HG03432 (cell line): ENCODE data around the gene SELENOT.
A peak's percentile ranks its signal among the peaks of the same experiment; 100 is the strongest.
"Not testable (repeated sequence)": the region's sequence is repeated elsewhere in the genome, so short reads cannot be mapped to it uniquely, and the experiment has no call there.

Experiments
- ATAC-seq: cut with Tn5 transposase; IDR thresholded peaks from one replicate; pipeline ENCODE4 v1.9.1; 2021; ENCODE audit warnings: mild to moderate bottlenecking, moderate library complexity; ENCODE audit not compliant: unreplicated experiment

SELENOT gene

DNA sequence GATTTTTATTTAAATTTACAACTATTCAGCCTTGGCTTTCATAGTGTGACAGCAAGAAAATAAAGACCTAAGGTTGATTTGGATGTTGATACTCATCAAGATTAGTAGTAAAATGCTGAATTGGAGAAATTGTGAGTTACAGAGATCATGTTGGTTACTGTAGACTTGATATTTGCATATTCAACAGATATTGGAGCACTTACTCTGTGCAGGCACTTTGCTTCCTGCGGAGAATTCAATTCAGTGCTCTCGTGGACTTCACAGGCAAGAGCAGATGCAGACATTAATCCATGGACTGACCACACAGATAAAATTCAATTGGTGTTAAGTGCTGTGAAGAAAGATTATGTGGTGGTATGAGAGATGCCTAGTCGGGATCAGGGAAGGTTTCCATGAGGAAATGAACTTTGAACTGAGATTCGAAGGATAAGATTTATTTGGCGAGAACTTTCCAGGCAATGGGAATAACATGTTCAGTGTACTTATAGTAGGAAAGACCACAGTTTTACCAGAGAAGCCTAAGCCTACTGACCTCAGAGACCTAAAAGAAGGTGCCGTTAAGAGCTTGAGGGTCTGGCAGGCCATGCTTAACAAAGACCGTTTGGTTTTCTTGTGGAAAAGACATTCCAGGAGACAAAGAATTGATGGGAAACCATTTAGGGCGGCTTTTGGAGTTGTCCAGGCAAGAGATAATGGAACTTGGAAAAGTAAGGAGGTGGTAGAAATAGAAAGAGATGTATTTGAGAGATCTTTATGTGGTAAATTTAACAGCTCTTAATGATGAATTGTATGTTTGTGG is 4.3 kb downstream of the SELENOT start:
- no peak for ATAC-seq

- no peak for ATAC-seq
Observed at GRCh38 chr3:150609988-150610387, 6.9 kb downstream of the SELENOT start.

- no peak for ATAC-seq
Observed at GRCh38 chr3:150610785-150611184, 7.7 kb downstream of the SELENOT start.

- ATAC-seq = no peak
Observed at GRCh38 chr3:150611666-150612065, 8.5 kb downstream of the SELENOT start.

DNA sequence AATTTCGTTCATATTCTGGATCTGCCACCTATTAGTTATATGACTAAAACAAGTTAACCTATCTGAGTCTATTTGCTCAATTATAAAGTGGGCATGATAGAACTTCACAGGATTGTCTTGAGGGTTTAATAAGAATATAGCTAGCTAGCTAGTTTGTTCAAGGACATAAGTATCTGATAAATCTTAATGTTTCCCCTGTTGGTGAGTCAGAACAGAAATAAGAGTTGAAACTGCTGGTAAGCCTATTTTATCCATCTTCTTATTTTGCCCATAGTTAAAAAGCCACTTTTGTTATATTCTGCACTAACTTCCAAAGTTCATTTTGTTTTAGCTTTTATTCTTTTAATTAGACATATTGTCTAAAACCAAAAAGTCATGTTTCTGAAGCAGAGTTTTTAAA is 9.4 kb downstream of the SELENOT start:
- ATAC-seq = no peak

DNA sequence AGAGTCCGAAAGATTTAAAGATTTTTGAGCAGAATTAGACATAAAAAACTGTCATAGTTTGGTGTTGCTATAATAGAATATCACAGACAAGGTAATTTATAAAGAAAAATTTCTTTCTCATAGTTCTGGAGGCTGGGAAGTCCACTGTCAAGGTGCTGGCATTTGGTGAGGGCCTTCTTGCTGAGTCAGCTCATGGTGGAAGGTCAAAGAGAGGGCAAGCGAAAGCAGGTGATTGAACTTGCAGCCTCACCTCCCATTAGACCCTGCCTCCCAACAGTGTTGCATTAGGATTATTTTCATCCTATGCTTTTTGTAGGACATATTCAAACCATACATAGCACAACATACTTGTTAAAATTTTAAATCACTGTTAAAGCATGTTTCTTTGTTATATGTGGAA is 9.9 kb downstream of the SELENOT start:
- ATAC-seq = no peak

- no peak for ATAC-seq
Observed at GRCh38 chr3:150613709-150614480, 10.8 kb downstream of the SELENOT start.

DNA sequence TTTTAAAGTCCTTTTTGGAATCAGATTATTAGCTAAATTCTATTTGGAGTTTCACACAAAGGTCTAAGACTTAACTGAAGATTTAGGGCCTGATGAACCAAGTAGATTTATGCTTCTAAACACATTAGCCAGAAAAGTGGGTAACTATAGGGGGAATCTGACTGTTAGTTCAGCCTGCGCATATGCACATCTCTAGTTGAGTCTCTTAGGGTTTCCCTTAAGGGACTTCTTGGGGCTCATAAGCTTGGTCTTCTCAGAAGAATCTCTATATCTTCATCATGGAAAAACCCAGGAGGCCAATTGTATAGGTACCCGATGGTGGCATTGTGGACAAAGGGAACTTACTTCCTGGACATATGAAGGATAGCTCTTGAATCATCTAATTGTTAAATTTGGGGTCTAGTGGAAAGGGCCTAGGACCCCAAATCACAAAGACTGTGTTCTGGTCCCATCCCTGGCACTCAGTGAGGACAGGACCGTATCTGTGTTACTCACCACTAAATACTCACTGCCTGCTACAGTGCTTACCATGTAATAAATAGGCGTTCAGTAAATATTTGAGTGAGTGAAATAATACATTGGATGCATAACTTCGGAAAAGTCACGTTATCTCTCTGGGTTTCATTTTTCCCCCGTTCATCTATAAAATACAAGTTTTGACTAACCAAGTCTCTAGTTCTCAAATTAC is 17.0 kb downstream of the SELENOT start:
- no peak for ATAC-seq

- not testable (repeated sequence) for ATAC-seq
Observed at GRCh38 chr3:150622955-150623354, 19.8 kb downstream of the SELENOT start.

GRCh38 chr3:150623945-150624344 is 20.8 kb downstream of the SELENOT start:
- ATAC-seq = no peak

DNA sequence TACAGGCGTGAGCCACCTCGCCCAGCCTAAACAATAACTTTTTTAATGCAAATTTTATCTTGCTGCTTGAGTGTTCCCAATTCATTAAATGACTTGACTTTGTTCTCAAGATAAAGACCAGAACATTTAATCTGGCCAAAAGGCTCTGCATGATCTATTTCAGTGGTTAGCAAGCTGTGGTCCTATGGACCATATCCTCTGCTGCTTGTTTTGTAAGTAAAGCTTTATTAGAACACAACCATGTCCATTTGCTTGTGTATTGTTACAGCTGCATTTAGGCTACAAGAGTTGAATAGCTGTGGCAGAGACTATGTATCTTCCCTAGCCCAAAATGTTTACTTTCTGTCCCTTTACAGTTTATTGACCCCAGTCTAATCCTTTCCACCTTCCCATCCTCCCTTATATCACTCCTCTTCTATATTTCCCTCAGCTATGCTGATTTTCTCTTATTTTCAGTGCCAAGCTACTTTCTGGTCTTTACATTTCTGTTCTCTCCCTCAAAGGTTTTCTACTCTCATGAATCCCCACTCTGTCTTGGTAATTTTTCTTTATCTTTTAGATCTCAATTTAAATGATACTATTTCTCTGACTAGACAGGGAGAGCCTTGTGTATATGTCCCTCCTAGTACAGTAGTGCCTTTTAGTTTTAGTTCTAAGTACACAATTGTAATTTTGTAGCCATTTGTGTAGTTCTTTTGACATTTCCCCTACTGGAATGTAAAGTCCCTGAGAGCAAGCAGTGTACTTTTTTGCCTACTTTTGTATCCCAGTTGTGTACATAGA is 23.2 kb downstream of the SELENOT start:
- no peak for ATAC-seq

GRCh38 chr3:150627557-150627956 is 24.4 kb downstream of the SELENOT start:
- ATAC-seq = no peak

DNA sequence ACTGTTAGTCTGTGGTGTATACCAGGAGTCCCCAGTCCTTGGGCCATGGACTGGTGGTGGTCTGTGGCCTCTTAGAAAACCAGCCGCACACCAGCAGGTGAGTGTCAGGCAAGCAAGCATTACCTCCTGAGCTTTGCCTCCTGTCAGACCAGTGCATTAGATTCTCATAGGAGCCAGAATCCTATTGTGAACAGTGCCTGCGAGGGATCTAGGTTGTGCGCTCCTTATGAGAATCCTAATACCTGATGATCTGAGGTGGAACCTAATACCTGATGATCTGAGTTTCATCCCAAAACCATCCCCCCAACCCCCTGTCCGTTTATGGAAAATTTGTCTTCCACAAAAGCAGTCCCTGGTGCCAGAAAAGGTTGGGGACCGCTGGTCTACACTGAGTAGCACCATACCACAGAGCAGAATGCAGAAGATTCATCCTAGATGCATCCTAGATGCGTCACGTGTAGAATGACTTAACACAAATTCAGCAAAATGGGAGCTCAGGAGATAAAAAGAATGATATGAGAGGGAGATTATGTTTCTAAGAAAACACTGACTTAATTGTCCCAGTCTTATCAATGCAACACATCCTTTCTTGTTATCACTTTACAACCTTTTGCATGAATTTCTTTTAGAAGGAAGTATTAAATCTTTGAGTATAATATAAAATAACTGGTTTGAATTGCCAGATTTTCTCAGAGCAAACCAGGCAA is 28.5 kb downstream of the SELENOT start:
- ATAC-seq = no peak

DNA sequence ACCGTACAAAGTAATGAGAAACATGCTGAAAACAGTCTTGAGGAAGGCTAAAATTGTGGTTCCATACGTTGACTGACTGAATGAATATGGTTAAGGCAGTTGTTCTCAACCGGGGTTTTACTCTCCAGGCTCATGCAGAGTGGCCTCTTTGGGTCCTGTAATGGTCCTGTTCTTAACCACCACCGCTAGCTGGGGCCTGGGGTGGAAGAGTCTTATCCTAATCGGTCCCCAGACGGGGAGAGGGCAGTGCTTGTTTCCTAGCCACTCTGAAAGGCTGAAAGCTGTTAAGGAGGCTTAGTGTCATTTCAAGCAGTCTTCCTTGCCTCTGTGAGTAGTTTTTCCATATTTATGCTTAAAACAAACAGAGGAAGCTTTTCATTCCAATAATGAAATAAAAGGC is 32.0 kb downstream of the SELENOT start:
- no peak for ATAC-seq

DNA sequence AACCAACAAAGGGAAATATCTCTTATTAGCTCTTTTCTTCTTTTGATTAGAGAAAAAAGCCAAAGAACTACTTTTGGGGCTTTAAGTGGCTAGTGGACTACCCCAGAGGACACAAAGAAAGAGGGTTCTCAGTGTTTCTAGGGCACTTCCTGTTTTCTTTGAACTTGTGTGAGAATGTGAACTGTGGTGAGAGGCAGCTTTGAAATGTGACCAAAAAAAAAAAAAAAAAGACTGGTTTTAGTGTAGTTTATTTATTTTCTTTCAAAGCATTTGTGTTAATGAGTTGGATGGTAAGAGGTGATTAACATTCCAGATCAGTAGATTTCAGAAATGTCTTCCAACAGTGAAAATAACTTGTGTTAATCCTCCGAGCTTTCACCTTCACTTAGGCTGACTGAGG is 32.4 kb downstream of the SELENOT start:
- peak; percentile 74 for ATAC-seq

DNA sequence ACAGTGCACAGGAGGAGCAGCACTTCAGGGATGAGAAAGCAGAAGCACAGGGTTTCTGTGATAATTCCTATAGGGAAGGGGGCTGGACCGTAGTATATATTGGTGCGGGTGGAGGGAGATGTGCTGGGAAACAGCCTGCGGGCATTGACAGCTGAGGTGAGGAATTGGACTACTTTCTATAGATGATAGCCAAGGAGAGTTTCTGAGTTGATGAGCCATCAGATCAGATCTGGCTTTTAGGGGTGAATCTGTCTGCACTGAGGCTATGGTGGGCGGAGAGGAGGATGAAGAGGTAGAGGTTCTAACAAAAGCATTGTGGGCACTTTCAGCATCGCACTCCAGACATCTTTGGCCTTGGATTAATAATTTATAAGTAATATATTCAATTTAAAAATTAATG is 33.1 kb downstream of the SELENOT start:
- ATAC-seq = no peak

DNA sequence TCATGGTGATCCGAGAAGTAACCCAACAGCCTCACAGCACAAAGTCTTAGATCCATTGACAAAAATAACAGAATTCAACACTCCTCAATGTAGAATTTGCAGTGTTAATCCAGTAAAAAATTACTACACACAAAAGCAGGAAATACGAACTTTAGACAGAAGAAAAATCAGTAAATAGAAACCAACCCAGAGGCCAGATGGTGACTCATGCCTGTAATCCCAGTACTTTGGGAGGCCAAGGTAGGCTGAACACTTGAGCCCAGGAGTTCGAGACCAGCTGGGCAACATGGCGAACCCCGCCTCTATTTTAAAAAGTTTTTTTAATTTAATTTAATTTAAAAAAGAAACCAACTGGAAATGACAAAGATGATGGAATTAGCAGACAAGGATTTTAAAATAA is 36.1 kb downstream of the SELENOT start:
- ATAC-seq = no peak

GRCh38 chr3:150640256-150640655 is 37.1 kb downstream of the SELENOT start:
- ATAC-seq = no peak

- ATAC-seq = peak; percentile 69
Observed at GRCh38 chr3:150653110-150653561, 50.0 kb downstream of the SELENOT start.

DNA sequence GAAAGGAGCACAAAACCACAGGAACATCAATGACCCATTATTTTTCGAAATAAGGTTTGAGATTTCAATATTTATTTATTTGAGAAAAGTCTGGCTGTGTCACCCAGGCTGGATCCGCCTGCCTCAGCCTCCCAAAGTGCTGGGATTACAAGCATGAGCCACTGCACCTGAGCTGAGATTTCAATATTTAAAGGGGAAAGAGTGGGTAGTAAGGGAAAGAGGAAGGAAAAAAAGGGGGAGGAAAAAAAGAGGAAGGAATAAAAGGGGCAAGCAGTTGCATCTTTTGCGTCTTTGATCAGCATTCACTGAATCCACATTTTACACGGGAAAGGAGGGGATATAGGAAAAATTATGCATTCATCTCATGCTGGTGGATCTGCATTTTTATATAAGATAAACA is 53.2 kb downstream of the SELENOT start:
- ATAC-seq = no peak
